Measurements from ENCODE around the gene ABHD17C. TPM values are rescaled to one million over a fixed set of nuclear protein-coding genes. Genes with fewer than 3 reads are reported as not detected.
"Not testable (repeated sequence)": the region's sequence is repeated elsewhere in the genome, so short reads cannot be mapped to it uniquely, and the experiment has no call there.

The ABHD17C gene
- 6.8 TPM for total RNA-seq (ENCODE audit: unreplicated experiment)
- long read RNA-seq, partial matches to known transcripts: 0 of 1 reads
- long read RNA-seq, other reads (novel, unspliced or antisense): 0 of 1 reads

DNA sequence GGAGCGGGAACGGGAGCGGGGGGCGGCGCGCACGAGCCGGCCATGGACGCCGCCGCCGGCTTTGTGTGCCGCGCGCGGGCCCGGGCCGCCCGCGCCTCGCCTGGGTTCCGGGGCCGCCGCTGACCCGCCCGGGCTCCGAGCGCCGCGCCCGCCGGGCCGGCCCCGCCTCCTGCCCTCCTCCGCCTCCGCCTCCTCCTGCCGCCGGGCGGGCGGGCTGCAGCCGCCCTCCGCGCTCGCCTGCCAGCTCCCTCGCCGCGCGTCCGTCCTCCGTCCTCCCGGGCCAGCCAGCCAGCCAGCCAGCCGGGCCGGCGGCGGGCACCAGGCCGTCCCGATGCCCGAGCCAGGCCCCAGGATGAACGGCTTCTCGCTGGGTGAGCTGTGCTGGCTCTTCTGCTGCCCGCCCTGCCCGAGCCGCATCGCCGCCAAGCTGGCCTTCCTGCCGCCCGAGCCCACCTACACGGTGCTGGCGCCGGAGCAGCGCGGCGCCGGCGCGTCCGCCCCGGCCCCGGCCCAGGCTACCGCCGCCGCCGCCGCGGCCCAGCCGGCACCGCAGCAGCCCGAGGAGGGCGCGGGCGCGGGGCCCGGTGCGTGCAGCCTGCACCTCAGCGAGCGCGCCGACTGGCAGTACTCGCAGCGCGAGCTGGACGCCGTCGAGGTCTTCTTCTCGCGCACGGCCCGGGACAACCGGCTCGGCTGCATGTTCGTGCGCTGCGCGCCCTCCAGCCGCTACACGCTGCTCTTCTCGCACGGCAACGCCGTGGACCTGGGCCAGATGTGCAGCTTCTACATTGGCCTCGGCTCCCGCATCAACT, at the start of gene ABHD17C:
Gene ABHD17C, plus strand, starts transcription at position 212 of the 812 bp plus-strand sequence. Its CDS starts 120 bp downstream, at position 332.
- TF ChIP-seq, protein P1, sequence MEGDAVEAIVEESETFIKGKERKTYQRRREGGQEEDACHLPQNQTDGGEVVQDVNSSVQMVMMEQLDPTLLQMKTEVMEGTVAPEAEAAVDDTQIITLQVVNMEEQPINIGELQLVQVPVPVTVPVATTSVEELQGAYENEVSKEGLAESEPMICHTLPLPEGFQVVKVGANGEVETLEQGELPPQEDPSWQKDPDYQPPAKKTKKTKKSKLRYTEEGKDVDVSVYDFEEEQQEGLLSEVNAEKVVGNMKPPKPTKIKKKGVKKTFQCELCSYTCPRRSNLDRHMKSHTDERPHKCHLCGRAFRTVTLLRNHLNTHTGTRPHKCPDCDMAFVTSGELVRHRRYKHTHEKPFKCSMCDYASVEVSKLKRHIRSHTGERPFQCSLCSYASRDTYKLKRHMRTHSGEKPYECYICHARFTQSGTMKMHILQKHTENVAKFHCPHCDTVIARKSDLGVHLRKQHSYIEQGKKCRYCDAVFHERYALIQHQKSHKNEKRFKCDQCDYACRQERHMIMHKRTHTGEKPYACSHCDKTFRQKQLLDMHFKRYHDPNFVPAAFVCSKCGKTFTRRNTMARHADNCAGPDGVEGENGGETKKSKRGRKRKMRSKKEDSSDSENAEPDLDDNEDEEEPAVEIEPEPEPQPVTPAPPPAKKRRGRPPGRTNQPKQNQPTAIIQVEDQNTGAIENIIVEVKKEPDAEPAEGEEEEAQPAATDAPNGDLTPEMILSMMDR (IDR thresholded peaks at IDR 0.05; ENCODE audit: partially characterized antibody, unreplicated experiment): no peak
- Mint-ChIP-seq H3K36me3 (ENCODE audit: unreplicated experiment) (no peaks in the 10 kb centered on the region), H3K27ac (ENCODE audit: unreplicated experiment) (peak within 1 kb of the TSS; percentile 64), H3K4me1 (ENCODE audit: low read depth, unreplicated experiment) (peaks cover 8% of the 10 kb centered on the region), H3K27me3 (ENCODE audit: unreplicated experiment) (peaks cover 12% of the 10 kb centered on the region), H3K9me3 (ENCODE audit: unreplicated experiment) (peaks cover 11% of the 10 kb centered on the region), H3K4me3 (ENCODE audit: unreplicated experiment) (peak within 1 kb of the TSS; percentile 94)
- DNase-seq: peak; percentile 67

DNA sequence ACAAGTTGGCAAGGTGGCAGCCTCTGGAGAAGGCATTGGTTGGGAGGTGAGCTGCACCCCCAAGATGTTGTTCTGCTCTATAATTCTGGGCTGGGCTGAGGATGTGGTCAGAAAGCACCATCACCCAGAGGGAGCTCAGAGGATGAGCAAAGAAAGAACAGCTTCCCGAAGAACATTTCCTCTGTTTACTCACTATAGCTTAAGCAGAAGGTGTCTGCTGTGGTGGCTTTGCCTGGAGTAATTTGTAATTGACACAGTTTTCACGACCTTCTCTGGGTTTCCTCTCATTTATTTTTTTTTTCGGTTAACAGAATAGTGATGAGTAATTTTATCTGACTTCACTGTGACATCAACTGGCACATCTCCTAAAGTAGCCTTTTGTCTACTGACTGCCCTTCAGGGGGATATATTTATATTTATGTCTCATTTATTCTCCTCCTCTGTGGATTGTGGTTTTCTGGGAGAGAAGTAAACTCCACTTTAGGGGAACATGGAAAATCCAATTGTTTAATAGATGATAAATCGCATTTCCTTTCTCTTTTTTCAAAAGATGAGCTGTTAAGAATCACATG, 49.5 kb upstream of the ABHD17C start:
- Mint-ChIP-seq H3K36me3 (ENCODE audit: unreplicated experiment) (peaks cover 20% of the 10 kb centered on the region), H3K4me3 (ENCODE audit: unreplicated experiment) (no peak overlapping the region), H3K9me3 (ENCODE audit: unreplicated experiment) (no peaks in the 10 kb centered on the region), H3K4me1 (ENCODE audit: low read depth, unreplicated experiment) (no peaks in the 10 kb centered on the region), H3K27me3 (ENCODE audit: unreplicated experiment) (peaks cover 9% of the 10 kb centered on the region), H3K27ac (ENCODE audit: unreplicated experiment) (no peak overlapping the region)
- TF ChIP-seq, protein P1 (IDR thresholded peaks at IDR 0.05; ENCODE audit: partially characterized antibody, unreplicated experiment): no peak
- DNase-seq: no peak

DNA sequence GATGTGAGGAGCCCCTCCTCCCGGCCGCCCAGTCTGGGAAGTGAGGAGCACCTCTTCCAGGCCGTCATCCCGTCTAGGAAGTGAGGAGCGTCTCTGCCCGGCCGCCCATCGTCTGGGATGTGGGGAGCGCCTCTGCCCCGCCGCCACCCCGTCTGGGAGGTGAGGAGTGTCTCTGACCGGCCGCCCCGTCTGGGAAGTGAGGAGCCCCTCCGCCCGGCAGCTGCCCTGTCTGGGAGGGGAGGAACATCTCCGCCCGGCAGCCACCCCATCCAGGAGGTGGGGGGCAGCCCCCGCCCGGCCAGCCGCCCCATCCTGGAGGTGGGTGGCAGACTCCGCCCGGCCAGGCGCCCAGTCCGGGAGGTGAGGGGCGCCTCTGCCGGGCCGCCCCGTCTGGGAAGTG, 47.7 kb upstream of the ABHD17C start:
- not testable (repeated sequence) for H3K4me1 Mint-ChIP-seq (ENCODE audit: low read depth, unreplicated experiment); H3K4me3 Mint-ChIP-seq (ENCODE audit: unreplicated experiment); H3K27me3 Mint-ChIP-seq (ENCODE audit: unreplicated experiment); DNase-seq; H3K36me3 Mint-ChIP-seq (ENCODE audit: unreplicated experiment); H3K9me3 Mint-ChIP-seq (ENCODE audit: unreplicated experiment); H3K27ac Mint-ChIP-seq (ENCODE audit: unreplicated experiment)

DNA sequence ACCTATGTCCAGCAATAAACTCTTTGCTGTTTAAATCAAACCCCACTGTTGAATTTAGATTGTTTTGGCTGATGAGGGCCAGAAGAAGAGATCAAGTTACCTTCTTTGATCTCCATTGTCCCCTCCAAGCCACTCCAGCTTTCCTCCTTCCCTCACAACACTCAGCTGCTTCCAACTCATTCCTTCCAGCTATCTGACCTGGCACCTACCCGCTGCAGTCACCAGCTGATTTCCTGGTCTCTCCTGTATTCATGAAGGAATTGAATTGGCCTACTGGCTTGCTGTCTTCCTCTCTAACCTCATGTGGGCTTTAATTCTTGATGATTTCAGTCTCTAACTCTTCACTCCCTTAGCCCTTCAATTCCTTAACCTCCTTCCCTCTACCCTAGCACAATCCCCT, 40.8 kb upstream of the ABHD17C start:
- DNase-seq: no peak
- H3K36me3 Mint-ChIP-seq (ENCODE audit: unreplicated experiment): peaks cover 8% of the 10 kb centered on the region
- no peak overlapping the region for H3K4me3 Mint-ChIP-seq (ENCODE audit: unreplicated experiment)
- no peaks in the 10 kb centered on the region for H3K4me1 Mint-ChIP-seq (ENCODE audit: low read depth, unreplicated experiment)
- H3K27ac Mint-ChIP-seq (ENCODE audit: unreplicated experiment): no peak overlapping the region
- TF ChIP-seq, protein P1 (IDR thresholded peaks at IDR 0.05; ENCODE audit: partially characterized antibody, unreplicated experiment): no peak
- H3K9me3 Mint-ChIP-seq (ENCODE audit: unreplicated experiment): peaks cover 4% of the 10 kb centered on the region
- no peaks in the 10 kb centered on the region for H3K27me3 Mint-ChIP-seq (ENCODE audit: unreplicated experiment)

DNA sequence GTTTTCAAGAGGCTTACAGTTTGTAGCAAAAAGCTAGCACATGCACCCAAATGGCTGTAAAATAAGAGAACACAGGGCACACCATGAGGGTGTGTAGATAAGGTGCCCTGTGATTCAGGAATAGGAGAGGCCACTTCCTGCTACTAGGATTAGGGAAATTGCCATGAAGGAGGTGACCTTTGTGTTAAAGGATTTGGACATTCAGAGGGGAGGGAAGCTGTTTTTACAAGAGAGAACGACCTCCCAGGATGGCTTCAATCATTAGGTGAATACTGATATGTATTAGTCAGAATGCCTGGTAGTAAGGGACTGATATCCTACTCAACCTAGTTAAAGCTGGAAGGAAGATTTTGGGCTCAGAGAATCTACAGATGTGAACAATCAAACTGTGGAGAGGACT, 35.7 kb upstream of the ABHD17C start:
- Mint-ChIP-seq H3K27ac (ENCODE audit: unreplicated experiment) (no peak overlapping the region), H3K36me3 (ENCODE audit: unreplicated experiment) (no peaks in the 10 kb centered on the region), H3K4me1 (ENCODE audit: low read depth, unreplicated experiment) (no peaks in the 10 kb centered on the region), H3K4me3 (ENCODE audit: unreplicated experiment) (no peak overlapping the region), H3K9me3 (ENCODE audit: unreplicated experiment) (no peaks in the 10 kb centered on the region), H3K27me3 (ENCODE audit: unreplicated experiment) (no peaks in the 10 kb centered on the region)
- no peak for DNase-seq
- TF ChIP-seq, protein P1 (IDR thresholded peaks at IDR 0.05; ENCODE audit: partially characterized antibody, unreplicated experiment): no peak

Data from glutamatergic neuron (in vitro differentiated cells).